Measurements from ENCODE around the gene HBA2.
"Not testable (repeated sequence)": the region's sequence is repeated elsewhere in the genome, so short reads cannot be mapped to it uniquely, and the experiment has no call there.

Gene HBA2

GRCh38 chr16:176006-176405, 3.3 kb downstream of the HBA2 start:
- not testable (repeated sequence) for DNase-seq

- not testable (repeated sequence) for DNase-seq
Observed at GRCh38 chr16:176477-177382, 4.1 kb downstream of the HBA2 start, which contains the start of gene HBA1. Gene HBA1 (plus strand): TSS chr16:176680. CDS start chr16:176717, 37 bp downstream.

- no peak for DNase-seq
Observed at GRCh38 chr16:177394-177822, 4.7 kb downstream of the HBA2 start.

GRCh38 chr16:177981-178667, 5.4 kb downstream of the HBA2 start:
- no peak for DNase-seq

- no peak for DNase-seq
Observed at GRCh38 chr16:178668-179015, 6.0 kb downstream of the HBA2 start.

- DNase-seq: no peak
Observed at GRCh38 chr16:179211-180092, 6.8 kb downstream of the HBA2 start.

GRCh38 chr16:180101-180675, 7.5 kb downstream of the HBA2 start, which contains the start of gene HBQ1:
Gene HBQ1 (plus strand): TSS chr16:180459. CDS start chr16:180487, 28 bp downstream.
- peak; percentile 48 for DNase-seq

GRCh38 chr16:180681-181564, 8.2 kb downstream of the HBA2 start:
- peak; percentile 85 for DNase-seq

DNA sequence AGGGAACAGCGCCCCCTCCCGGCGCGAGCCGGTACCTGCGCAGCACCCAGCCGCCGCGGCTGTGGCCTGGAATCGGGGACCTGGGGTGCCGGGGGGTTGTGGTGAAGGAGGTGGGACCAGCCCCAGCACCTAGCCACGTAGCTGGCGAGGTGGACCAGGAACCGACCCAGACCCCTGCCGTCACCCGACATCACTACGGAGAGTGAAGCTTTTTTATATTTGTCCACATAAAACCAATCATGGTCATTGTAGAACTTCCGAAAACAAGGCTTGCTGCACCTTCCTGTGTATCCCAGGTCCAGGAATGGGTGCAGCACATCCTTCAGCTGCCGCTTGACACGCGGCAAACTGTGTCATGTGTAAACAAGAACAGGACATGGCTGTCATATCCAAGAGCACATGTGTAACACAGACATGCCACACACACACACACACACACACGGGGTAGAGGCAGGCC, 8.9 kb downstream of the HBA2 start:
- DNase-seq: no peak

GRCh38 chr16:183005-183404, 10.3 kb downstream of the HBA2 start:
- DNase-seq: no peak

- no peak for DNase-seq
Observed at GRCh38 chr16:185213-185612, 12.5 kb downstream of the HBA2 start.

DNA sequence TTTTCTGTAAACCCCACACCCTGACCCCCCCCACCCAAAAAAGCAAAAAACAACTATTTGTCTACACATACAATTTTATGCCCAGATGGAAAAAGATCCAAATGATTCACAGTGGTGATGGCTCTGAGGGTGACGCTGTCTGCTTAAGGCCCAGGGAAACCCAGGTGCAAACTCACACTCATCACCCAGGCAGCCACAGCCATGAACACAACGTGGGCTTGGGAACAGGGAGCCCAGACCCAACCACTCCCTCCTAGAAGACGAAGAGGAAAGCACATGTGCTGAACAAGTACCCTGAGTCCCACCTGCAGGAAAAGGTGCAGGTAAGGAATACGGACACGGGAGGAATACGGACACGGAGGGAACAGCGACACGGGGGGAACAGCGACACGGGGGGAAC, 13.0 kb downstream of the HBA2 start:
- no peak for DNase-seq

DNA sequence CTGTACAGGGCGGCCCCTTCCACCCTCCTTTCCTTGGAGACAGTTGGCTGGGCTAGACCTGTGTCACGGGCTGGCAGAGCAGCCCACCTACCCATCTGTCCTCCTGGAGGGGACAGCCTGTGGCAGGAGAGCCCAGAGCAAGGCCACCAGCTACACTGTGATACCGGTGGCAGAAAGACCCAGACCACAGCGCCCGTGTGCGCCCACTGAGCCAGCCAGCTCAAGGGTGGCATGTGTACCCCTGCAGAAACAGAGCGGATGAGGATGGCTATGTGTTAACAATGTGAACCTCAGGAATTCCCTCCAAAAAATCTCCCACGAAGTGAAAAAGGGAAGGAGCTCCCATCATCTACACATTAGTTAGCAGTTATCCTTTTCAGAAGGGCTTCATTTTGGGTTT, 14.7 kb downstream of the HBA2 start:
- no peak for DNase-seq

- no peak for DNase-seq
Observed at GRCh38 chr16:188674-189073, 16.0 kb downstream of the HBA2 start.

DNA sequence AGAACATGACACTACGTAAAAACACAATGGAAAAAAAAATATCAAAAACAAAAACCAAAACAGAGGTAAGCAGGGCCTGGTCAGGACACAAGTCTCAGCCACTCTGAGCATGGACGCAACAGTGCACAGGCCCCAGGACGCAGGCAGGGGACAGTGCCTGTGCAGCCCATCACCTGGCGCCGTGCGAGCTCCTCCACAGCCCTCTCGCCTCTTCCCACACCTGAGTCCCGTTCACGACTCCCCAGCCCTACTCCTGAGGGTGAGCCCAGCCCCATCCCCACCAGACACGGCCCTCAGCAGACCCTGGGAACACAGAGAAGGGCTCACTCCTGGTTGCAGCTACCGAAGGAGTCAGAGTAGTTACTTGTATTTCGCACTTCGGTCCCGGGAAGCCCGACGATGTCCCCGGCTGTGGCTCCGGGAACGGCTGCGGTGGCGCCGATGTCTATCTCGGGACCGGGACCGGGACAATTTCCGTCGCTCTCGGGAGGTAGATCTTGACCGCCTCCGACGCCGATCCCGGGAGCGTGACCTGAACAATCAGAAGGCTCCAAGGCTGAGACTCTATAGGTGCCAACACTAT, 17.0 kb downstream of the HBA2 start:
- no peak for DNase-seq

GRCh38 chr16:191831-192230, 19.2 kb downstream of the HBA2 start:
- no peak for DNase-seq

- DNase-seq: no peak
Observed at GRCh38 chr16:192686-193085, 20.0 kb downstream of the HBA2 start.

DNA sequence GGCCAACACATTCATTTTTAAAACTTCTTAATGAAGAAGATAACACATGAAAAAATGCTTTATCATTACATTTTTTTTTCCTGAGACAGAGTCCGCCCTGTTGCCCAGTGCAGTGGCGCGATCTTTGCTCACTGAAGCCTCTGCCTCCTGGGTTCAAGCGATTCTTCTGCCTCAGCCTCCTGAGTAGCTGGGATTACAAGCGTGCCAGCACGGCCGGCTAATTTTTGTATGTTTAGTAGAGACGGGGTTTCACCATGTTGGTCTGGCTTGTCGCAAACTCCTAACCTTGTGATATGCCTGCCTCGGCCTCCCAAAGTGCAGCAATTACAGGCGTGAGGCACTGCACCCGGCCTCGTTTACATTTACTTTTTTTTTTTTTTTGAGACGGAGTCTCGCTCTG, 20.8 kb downstream of the HBA2 start:
- DNase-seq: no peak

- no peak for DNase-seq
Observed at GRCh38 chr16:194516-194915, 21.8 kb downstream of the HBA2 start.

GRCh38 chr16:200388-200787, 27.7 kb downstream of the HBA2 start:
- DNase-seq: no peak

DNA sequence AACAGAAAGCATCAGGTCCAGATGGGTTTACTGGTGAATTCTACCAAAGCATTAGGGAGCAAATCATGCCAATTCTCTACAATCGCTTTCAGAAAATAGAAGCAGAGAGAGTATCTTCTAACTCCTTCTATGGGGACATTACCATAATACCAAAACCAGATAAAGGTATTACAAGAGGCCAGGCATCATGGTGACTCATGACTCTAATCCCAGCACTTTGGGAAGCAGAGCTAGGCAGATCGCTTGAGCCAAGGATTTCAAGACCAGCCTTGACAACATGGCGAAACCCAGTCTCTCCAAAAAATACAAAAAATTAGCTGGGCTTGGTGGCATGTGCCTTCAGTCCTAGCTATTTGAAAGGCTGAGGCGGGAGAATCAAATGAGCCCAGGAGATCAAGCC, 30.6 kb downstream of the HBA2 start:
- no peak for DNase-seq

Measured in activated CD8-positive, alpha-beta memory T cell treated with anti-CD3 and anti-CD28 coated beads, Interleukin-2, amount 50 U/mL, for 4 hours (primary cell).